SK-N-SH treated with all-trans-retinoic acid at 6 μM for 48 hours (cell line): Measurements from ENCODE around the gene CNN2.

ENCODE experiments used
- TSHZ2 ChIP-seq: fragments of 250-450 bp; sonication (Bioruptor Pico); IDR thresholded peaks from 2 replicates; pipeline ENCODE4 v1.5.0; 2020; ENCODE audit warnings: mild to moderate bottlenecking, moderate library complexity

Gene CNN2

GRCh38 chr19:1088416-1089010 lies 62.1 kb downstream of the CNN2 start (continued):
- no peak for TF ChIP-seq TSHZ2 (CRISPR knock-in tag)
